Midbrain (tissue), 1 donor: ENCODE data around the gene ARPIN.
A peak's percentile ranks its signal among the peaks of the same experiment; 100 is the strongest.
"Not testable (repeated sequence)": the region's sequence is repeated elsewhere in the genome, so short reads cannot be mapped to it uniquely, and the experiment has no call there.

Source experiments
- DNase-seq: peaks from one replicate; lab custom pipeline; 2025; lab: John Stamatoyannopoulos, UW

The ARPIN gene

GRCh38 chr15:89910891-89911626 is 1.7 kb downstream of the ARPIN start:
- DNase-seq, result peak; percentile 35

DNA sequence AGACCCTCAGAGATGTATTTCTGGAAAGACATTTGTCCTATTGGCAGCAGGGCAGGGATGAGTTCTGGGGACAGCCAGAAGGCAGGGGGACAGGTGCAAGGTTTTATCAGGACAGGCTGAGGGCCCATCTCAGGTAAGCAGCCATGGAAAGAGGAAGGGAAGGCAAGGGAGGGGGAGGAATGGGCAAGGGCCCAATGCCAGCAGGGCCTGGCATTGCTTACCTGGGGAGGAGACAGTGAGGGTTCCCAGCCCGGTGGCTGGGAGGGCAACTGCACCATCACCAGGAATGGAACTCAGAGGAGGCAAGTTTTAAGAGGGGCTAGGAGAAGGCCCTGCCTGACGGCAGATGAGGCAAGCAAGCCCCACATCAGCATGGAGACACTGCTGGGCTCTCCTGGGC is 3.1 kb downstream of the ARPIN start:
- no peak for DNase-seq

GRCh38 chr15:89908226-89908625 is 4.5 kb downstream of the ARPIN start:
- DNase-seq, result no peak

GRCh38 chr15:89907289-89907688 is 5.5 kb downstream of the ARPIN start:
- no peak for DNase-seq

DNA sequence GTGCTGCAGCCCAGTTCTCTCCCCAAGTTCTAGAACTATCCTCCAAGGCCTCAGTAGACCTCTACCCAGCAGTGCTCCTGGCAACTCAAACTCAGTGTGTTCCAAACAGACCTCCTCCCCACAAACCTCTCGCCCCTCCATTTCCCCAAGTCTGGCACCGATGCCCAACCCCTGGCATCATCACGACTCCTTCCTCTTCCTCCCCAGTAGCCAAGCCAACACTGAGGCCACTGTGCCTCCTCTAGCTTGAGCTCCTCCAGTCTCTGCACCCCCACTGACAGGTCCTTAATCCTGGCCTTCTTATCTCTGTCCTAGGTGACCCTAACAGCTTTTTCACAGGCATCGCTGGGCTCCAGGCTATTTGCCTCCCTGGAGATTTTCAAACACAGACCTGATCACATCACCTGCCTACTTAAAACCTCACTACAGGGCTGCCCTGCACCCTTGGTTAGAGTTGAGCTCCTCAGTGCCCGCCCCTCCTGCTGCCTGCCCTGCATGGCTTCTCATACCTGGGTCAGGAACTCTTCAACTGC is 6.8 kb downstream of the ARPIN start:
- no peak for DNase-seq

DNA sequence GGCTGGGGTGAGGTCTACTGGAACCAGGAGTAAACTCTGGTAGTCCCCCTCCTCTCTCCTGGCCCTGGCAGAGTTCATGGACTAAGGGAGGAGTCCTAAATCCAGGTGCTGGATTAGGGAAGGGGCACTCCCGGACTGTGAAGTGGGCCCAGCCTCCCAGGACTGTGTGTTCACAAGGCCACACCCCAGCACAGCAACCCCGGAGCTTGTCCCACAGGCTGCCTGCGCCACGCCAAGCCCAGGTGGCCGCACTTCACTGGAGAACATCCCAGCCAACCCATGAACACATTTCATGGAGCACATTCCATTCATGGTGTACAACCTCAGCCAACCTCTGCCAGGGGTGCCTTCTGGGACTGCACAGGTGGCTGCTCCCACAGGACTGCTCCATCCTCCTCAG is 8.2 kb downstream of the ARPIN start:
- DNase-seq, result no peak

DNA sequence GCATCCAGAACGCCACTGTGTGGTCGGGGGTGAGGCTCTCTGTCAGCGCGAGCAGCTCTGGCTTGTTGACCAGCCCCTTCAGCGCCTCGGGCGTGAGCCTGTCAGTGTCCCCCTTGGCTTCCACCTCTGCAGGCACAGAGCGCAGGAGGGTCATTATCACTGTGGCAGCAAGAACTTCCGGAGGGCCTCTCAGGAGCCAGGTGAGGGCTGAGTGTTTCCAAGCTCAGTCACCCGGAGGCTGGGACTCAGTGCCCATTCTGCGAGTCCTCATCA is 9.0 kb downstream of the ARPIN start:
- DNase-seq, result no peak

GRCh38 chr15:89903015-89903857 is 9.5 kb downstream of the ARPIN start:
- DNase-seq, result no peak

- DNase-seq, result no peak
Measured at GRCh38 chr15:89900849-89901248, 11.9 kb downstream of the ARPIN start.

DNA sequence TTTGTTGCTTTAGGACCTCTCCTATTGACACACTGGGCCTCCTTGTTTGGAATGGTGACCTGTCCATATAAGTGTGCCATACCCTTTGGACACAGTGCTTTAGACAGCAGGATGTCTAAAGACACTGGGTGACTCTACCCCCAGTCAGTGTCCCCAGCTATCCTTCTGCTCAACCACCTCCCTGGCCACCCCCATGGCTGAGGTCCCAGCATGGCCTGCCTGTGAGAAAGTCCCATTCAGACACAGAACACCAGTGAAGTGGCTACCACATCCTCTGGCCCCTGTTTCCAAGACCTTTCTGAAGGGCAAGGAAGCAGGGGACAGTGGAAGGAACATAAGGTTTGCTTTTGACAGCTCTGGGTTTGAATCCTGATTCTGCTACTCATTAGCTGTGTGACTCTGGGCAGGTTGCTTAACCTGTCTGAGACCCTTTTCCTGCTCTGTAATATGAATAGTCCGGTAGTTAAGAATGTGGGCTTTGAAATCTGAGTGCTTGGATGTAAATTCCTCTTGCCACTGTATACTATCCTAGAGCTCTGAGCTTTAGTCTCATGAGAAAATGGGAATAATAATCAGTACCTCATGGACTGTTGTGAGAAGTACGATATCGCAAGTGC is 12.7 kb downstream of the ARPIN start:
- DNase-seq, result no peak

DNA sequence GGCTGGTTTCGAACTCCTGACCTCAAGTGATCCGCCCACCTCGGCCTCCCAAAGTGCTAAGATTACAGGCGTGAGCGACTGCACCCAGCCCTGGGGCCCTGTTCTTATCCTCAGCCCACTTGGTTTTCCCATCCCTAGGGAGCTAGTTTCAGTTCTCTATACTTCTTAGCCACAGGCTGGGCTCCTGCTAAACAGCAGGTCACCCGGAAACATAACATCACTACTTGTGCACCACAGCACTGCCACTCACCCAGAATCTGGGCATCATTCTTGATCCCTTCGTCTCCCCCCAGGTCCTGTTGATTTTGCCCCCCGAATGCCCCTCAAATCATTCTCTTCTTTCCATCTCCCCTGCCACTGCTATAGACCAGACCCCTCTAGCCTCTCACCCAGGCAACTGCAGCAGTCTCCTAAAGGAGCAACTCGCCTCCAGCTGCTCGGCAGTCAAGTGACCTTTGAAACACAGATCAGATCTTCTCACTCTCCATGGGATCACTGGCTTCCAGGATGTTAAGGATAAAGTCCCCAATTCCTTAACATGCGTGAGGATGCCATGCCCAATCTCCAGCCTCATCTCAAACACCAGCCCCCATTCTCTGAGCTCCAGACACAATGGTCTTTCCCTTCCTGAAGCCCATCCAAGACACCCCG is 13.3 kb downstream of the ARPIN start:
- peak; percentile 1 for DNase-seq

GRCh38 chr15:89898614-89899294 is 14.0 kb downstream of the ARPIN start:
- DNase-seq, result no peak

- DNase-seq, result no peak
Measured at GRCh38 chr15:89898146-89898545, 14.6 kb downstream of the ARPIN start.

GRCh38 chr15:89893696-89894447 is 18.9 kb downstream of the ARPIN start, which contains the start of gene AP3S2:
Gene AP3S2, minus strand, starts transcription at chr15:89893994. Its CDS starts 45 bp downstream, at chr15:89893949.
- DNase-seq, result peak; percentile 94

DNA sequence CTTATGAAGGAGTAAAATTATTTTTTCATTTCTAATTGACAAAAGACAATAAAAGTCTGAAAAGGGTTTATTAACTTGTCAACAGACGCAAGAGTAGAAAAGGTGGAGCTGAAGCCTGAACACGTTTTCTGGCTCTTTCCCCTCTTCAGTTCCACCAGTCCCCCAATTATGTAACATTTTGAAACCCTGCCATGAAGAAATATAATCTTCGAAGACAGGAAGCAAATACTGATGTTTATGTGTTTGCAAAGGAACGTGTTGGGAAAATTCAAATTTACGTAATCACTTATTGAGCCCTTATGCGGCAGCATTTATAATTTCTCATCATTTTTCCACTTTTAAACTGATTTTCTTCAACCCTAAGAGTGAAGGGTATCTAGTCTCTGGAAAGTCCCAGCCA is 19.7 kb downstream of the ARPIN start:
- peak; percentile 10 for DNase-seq

- DNase-seq, result no peak
Measured at GRCh38 chr15:89888214-89888804, 24.4 kb downstream of the ARPIN start.

- no peak for DNase-seq
Measured at GRCh38 chr15:89885611-89886010, 27.1 kb downstream of the ARPIN start.

GRCh38 chr15:89885179-89885578 is 27.6 kb downstream of the ARPIN start:
- not testable (repeated sequence) for DNase-seq

DNA sequence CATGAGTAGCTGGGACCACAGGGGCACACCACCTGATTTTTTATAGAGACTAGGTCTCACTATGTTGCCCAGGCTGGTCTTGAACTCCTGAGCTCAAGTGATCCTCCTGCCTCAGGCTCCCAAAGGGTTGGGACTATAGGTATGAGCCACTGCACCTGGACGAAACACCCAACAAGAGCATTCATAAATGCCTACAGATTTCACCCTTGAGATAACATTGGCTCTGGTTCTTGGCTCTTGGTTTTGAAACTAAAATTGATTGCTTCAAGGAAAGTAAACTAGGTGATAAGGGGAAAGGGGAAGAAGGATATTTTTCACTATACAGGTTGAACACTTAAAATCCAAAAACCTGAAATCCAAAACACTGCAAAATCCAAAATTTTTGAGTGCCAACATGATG is 29.2 kb downstream of the ARPIN start:
- no peak for DNase-seq

GRCh38 chr15:89880727-89881126 is 32.0 kb downstream of the ARPIN start:
- DNase-seq, result no peak

DNA sequence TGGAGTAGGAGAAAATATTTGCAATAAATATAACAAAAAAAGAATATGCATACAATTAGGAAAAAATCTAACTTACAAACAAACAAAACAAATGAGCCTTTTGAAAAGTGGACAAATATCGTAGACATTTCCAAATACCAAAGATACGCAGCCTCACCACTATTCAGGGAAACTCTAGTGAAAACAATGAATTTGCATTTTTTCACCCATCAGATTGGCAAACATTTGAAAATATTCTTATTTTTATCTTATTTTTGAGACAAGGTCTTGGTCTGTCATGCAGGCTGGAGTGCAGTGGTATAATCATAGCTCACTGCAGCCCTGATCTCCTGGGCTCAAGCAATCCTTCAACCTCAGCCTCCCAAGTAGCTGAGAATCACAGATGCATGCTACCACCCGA is 34.4 kb downstream of the ARPIN start:
- DNase-seq, result no peak
